Inferior parietal cortex (tissue), 1 donor: ENCODE data around the gene PRDM16.
"Not testable (repeated sequence)": the region's sequence is repeated elsewhere in the genome, so short reads cannot be mapped to it uniquely, and the experiment has no call there.

Source experiments
- DNase-seq: peaks from one replicate; pipeline ENCODE4 v3.0.0-alpha.2; 2016; ENCODE audit errors: extremely low spot score

The PRDM16 gene

DNA sequence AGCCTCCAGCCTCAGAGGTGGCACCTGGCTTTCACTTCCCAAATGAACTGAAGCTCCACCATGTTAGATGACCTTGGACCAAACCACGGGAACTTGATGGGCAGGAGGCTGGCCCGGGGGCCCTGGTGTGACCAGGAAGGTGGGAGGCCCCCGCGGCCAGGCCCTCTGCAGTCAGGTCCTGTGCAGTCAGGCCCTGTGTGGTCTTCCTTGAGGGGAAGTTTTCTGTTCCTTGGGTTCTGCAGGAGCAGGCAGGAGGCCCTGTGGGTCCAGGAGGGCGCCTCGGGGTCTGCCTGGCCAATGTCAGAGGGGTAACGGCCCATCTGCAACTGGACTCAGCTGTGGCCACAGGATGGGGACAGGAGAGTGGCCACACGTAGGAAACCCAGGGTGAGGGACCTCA lies 13.0 kb downstream of the PRDM16 start:
- DNase-seq: no peak

DNA sequence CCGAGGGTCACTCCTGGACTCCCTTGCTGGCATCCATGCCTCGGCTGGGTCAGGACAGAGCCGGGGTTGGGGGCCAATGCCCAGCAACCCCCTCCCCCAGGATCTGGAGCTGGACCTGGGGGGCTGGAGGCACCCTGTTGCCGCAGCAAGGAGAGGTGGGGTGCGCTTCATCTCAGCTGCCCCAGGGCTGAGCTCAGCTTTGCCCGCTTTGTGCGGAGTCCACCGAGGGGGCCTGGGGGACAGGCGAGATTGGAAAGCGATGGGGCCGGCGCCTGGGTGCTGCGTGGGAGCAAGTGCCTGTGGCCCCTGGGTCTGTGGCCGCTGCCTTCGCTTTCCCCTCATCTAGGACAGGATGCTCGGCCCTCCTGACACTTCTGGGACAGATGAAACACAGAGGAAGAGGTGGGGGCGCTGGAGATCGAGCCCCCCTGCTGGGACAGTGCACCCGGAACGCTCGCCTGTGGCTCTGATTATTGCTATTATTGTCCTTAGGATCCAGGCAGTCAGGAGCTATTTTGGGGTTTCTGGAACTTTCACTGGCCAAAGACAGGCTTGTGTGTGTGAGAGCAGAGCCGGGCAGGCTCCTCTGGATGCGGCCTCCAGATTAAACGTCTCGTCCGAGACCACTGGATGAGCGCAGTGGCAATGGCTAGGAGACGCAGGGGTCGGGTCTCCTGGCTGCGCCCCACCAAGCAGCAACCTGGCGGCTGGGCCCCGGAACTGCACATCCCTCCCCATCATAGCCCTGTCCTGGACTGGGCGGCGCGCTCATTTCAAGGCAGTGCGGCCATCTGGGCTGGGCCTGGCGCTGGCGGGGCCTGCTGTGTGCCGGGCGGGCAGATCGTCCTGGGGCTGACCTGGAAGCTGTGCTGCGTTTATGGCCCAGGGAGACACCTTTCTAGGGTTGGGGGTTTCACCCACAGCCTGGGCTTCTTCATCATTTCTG lies 13.8 kb downstream of the PRDM16 start:
- no peak for DNase-seq

DNA sequence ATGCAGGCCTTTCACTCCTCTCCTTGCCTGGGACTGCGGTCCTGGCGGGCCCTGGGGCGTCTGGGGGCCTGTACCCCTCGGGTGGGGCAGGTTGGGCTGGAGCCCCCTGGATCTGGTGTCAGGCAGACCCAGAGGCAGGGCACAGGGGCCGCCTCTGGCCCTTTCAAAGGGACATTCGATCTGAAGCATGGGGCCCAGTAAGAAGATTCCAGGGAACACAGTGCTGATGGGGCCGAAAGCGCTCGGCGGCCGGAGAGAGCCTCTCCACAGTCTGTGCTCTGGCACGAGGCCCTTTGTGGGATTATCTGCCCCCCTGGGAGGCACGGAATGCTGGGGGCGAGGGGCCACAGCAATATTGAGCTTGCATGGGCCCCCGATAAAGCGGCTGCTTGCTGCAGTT lies 15.2 kb downstream of the PRDM16 start:
- DNase-seq: no peak

DNA sequence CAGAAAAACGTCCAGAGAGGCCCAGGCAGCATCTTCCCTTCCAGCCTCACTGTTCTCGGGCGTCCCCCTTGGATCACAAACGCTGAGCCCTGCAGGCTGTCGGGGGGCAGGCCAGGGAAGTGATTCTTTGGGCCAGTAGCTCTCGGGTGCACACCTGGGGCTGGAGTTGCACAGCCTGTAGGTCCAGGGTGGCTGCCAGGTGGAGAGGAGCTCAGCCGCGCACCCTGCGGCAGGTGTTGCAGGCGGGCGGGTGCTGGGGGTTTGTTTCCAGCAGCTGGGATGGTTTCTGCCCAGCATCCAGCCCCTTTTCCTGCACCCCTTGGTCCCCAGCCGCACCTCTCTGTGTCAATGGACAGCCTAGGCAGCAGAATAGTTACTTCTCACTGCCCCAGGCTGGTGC lies 15.7 kb downstream of the PRDM16 start:
- no peak for DNase-seq

DNA sequence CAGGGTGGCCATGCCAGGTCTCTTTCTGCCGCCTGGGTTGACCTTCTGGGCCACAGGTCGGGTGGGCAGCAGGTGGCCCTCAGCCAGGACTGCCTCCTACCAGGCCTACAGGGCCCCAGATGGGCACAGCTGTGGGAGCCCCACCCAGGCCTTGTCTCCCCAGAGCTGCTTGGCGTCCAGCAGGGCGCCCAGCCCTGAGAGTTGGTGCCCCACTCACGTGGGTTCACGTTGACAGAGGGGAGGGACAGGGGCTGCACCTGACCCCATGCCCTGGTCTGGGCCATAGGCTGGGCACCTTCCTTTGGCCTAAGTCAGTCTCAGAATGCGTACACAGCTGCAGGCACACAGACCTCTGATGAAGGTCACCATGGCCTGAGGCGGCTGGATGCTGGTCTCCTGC lies 16.7 kb downstream of the PRDM16 start:
- DNase-seq: no peak

DNA sequence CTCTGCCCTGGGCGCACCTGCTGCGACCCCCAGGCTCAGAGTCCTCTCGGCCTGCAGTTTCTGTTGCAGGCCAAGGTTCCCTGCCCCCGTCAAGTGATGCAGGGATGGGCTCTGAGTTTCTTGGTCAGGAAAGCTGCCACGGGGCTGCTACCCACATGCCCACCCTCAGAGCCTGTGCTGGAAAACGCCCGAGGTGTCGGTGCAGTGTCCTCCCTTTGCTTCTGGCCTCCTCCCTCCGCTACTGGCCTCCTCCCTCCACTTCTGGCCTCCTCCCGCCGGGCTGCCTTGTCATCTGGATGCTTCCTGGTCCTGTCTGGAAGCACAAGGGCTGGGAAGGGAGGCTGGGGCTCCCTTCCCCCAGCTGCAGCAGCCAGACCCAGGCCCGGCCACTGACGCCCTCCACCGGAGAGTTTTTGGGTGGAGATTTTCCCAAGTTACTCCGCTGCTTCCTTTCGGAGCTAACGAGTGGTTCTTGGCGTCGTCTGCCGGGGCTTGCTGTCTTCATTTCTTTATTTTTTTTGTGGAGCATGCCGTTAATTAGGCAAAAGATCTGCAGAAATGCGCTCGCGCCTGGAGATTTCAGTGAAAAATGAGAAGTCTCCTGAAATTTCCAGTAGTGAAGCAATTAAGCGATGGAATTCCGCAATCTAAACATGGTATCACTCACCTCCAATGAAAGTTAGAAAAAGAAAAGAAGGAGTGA lies 17.4 kb downstream of the PRDM16 start:
- DNase-seq: no peak

DNA sequence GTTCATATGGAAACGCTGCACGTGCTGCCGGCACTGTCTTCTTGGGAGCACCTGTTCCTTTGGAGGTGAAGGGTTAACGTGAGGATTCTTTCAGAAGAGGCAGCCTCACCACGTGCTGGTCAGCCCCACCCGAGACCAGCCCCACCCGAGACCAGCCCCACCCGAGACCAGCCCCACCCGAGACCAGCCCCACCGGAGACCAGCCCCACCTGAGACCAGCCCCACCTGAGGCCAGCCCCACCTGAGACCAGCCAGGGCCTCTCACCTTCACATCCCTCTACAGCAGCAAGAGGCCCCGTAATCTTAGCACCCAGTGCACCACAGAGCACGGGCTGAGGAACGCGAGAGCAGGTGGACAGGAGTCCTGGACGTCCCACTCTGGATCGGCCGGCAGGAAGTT lies 18.0 kb downstream of the PRDM16 start:
- DNase-seq: no peak

DNA sequence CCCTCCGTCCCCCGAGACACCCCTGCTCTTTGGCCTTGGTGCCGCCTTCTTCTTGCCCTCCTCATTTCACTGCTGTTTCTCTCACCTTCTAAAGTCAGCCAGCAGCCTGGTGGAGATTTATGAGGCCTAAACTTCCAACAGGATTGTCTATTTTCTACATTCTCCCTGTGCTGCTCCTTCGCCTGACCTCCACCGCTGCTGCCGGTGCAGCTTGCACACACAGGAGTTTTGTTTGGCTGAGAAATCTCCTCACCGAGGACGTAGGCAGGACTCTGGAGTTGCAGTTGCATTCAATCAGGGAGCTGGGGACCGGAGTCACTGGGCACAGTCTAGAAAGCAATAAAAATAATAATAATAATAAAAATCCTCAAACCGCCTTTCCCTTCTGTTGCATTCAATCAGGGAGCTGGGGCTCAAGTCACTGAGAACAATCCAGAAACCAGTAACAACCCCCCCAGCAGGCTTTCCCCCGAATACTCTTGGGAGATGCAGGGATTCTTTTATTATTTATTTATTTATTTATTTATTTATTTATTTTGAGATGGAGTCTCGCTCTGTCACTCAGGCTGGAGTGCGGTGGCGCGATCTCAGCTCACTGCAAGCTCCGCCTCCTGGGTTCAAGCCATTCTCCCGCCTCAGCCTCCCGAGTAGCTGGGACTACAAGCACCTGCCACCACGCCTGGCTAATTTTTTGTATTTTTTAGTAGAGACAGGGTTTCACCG lies 19.1 kb downstream of the PRDM16 start:
- DNase-seq: not testable (repeated sequence)

DNA sequence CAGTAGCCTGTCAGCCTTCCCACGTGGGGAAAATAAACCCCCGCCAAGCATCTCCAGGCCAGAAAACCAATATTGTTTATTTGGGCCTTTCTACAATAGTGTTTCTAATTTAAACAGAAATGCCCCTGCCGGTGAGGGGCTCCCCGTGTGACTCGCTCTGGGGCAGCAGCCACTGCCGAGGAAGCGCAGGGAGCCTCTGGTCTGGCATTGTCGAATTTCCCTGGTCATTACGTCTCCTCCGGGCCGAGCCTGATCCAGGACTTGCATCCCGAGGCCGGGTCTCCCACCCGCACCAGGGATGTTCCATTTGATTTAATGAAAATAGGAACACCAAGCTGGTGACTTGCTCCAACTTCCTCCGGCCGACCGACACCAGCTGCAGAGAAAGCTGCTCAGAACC lies 20.5 kb downstream of the PRDM16 start:
- DNase-seq: no peak

DNA sequence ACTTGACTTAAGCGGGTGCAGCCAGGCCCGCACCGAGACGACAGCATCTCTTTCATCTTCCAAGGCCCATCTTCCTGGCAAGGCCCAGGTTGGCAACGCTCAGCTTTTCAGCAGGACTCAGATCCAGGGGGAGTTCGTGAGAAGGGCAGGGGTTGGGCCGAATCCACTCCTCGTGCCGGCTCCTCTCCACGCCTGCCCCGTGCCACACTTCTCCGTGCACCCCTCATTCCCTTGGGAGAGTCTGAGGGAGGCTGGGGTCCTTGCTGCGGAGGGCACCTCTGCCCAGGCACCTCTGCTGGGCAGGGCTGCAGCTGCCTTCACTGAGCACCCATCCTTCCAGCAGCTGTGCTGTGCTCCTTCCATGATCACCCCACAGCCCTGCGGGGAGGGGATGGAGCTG lies 22.3 kb downstream of the PRDM16 start:
- no peak for DNase-seq

DNA sequence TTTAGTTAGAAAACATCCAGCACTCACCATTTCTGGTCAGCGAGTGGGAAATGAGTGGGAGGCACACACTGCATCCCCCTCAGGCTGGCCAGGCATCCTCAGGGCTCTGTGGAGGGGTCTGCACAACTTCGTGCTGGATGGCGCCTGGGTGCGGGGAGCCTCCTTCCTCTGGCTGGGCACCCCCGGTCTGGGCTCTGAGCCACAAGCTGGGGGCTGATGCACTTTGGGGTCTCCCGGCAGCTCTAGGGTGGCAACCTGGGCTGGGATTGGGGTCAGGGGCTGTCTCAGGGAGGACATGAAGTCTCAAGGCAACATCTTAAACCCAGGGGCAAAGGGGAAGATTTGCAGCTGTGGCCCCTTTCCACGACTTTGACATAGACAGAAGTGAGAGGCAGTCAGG lies 23.5 kb downstream of the PRDM16 start:
- DNase-seq: no peak

DNA sequence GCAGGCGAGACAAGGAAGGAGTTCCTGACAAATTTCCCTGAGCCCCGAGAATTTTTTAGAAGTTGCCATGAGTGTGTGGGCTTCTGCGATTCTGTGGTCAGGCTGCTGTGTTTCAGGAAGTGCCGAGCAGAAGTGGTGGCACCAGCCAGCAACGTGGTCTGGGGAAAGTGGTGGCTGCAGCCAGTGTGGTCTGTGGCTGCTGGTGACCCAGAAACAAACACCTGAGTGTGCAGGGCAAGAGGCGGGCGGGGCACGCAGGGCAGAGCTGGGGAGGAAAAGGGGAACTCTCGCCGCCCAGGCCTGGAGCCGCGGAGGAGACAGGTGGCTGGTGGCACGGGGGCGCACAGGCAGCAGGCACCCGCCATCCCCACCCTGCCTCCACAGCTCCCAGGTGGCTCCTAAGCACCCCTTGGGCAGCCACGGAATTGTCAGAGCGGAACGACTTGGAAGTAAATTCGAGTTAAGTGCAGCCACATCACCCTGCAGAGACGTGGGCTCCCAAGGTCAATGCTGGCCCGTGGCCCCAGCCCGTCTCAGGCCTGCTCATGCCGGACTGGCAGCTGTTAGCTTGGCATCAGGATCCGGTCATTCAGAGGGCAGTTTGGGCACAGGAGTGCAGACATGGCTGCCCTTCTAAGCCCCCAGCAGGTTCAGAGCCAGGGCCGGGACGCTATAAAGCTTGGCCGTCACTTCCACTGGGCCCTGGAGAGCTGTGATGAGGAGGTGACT lies 25.1 kb downstream of the PRDM16 start:
- DNase-seq: no peak

DNA sequence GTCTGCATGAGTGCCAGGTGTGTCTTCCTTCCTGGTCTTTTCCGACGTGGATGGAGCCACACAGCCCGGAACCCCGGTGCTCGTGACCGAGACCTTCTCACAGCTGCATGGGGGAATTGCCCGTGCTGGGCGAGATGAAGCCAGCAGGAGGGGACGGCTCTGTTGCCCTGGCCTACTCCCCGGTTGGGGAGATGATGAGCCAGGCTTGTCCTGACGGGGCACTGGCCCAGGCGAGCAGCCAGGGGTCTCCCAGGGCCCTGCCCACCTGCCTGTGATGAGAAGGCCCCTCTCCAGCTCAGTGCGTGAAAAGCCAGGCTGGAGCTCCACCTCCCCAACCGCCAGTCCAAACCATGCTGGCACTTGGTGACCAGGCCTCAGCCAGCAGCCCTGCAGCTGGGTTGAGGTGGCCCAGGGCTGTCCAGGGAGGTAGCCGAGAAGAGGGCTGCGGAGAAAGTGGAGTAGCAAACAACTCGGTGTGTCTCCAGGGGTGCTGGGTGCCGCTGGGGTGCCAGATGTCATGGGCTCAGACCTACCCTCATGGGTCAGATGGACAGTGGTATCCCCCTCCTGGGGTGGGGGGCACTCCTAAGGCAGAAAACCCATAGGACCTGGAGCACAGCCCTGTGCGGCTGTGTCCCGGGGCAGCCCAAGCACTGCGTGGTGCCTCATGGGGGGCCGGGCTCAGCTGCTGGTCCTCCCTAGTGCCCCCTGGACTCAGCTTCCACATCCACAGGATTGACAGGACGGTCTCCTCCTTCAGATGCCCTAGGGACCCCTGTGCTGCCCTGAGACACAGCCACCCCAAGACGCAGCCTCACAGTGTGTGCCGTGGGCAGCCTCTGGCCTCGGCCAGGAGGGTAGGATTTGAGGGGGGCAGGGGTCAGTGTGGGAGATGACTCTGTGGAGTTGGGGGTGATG lies 26.1 kb downstream of the PRDM16 start:
- DNase-seq: no peak

DNA sequence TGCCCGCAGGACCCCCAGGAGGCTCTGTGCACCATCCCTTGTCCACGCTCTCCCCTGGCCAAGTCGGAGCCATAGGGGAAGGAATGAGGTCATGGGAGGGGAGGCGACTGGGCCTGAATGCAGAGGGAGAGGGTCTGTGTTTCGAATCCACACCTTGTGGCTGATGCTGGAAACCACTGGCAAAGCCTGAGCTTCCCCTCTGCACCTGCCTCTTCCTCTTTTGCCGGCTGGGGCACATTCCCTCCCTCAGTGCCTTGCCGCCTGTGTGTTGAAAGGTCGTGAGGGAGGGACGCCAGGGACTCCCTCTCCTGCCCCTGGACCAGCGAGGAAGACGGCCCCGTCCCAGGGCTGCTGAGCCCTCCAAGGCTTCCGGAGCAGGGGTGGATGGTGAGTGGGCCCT lies 27.3 kb downstream of the PRDM16 start:
- no peak for DNase-seq

DNA sequence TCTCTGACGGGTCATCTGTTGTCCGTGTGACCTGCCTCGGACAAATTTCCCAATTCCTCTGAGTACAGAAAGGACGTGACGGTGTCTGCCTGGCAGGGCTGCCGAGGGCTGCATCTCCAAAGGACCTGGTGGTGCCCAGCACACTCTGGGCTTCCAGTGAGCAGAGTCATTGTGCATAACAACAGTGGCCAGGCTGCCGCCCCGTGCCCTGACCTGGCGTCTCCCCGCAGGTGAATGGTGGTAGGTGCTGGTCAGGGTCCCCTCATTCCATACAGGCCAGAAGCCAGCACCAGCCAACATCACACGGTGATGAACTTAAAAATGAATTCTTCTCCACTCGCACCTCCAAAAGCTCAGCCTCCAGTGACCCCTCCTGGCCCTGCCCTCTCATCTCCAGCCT lies 28.2 kb downstream of the PRDM16 start:
- DNase-seq: no peak

DNA sequence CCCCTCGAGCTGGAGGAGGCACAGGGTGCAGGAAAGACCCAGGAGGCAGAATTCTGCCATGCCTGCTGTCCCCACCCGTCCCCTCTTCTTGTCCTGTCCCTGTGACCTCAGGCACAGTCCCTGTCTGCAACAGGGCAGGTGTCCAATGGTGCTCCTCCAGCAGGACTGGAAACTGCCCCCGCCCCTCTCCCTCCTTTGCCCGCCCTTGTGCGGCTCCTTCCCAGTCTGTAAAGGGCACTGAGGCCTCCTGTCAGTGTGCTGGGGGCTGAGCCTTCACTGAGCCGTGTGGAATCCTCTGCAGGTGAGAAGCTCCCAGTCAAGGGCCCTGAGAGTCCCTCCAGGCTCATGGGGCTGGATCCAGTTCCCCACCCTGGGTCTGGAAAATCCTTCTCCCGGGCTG lies 28.9 kb downstream of the PRDM16 start:
- no peak for DNase-seq

DNA sequence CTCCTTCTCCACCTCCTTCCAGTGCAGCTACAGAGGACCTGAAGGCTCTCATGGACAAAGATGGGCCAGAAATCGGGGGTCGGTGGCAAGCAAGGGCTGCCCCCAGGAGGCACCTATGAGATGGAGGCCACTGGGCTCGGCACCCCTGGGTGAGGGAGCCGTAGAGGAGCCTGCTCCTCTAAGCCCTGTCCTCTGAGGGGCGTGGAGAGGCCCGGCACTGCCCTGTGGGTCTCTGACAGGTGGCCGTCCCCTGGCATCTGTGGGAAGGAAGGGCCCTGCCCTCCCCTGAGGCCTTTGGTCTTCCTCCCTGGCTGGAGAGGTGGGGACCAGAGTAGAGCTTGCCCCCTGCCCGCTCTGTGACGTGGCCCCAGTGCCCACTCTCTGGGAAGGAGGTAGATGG lies 30.9 kb downstream of the PRDM16 start:
- no peak for DNase-seq

DNA sequence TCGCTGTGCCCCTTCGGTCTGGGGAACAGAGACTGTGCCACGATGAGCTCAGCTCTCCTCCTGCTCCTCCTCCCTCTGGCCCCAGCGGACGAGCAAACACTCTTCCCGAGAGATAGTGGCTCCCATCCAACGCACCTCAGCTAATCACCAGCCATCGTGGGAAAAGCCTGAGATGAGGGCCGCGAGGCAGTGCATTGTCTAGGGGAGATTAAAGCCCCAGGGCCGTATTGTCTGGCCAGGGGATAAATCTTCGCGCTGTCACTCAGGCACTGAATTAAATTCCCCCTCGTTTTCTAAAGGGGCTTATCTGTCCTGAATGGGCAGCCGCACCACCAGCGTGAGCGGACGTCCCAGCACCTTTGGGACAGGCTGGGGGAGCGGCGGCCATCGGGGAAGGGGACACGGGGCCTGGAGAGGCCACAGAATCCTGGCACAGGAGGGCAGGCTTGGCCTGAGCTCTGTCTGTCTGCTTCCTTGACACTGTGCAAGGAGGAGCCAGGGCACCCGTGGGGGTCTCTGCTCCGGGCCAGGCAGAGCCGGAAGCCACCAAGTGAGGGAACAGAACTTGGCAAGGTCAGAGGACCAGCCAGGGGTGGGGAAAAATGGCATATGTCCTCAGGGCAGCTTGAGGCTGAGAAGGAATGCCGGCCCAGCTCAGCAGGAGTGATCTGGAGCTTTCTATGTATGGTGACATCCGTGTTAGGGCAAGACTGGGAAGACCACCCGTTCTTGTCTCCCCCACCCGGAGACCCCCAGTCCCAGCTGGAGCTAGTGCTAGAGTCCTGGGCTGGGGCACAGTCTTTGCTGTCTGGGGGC lies 32.3 kb downstream of the PRDM16 start:
- DNase-seq: no peak

DNA sequence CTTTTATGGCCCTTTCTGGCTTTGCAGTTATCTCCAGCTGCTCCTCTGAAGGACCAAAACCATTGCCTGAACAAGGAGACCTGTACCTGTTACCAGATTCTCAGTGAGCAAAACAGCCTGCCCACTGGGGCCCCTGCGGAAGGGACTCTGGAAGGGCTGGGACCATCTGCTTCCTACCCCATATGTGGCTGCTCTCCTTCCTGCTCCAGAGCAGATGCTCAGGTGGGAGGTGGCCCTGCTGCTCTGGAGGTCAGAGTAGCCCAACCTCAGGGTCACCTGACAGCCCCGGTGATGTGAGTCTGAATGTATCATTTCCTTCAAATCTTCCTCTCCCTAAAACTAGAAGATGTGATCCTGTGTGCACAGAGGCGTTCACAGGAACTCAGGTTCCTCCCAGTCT lies 33.6 kb downstream of the PRDM16 start:
- no peak for DNase-seq
